Renal pelvis (tissue), 4 donors: ENCODE data around the gene MAP4K1. TPM values are rescaled to one million over a fixed set of nuclear protein-coding genes. Genes with fewer than 3 reads are reported as not detected.
"Not testable (repeated sequence)": the region's sequence is repeated elsewhere in the genome, so short reads cannot be mapped to it uniquely, and the experiment has no call there.

Experiments used
- DNase-seq: peaks from one replicate; pipeline ENCODE4 v3.0.0-alpha.2; 2013
- polyA plus RNA-seq, 3 donors: library from polyadenylated mRNA; unstranded; fragments of 120-200 nt; gene quantifications; one replicate each; pipeline ENCODE4 v1.2.1, GENCODE V29; 2013; ENCODE audit not compliant: insufficient read length in 3 of 3

MAP4K1 gene
- polyA plus RNA-seq, 3 donors: 2.6 to 5.6 (median 4.7) TPM

GRCh38 chr19:38577826-38578225 lies 39.9 kb downstream of the MAP4K1 start:
- no peak for DNase-seq

GRCh38 chr19:38571682-38572081 lies 46.1 kb downstream of the MAP4K1 start:
- no peak for DNase-seq

- DNase-seq: no peak
Observed at GRCh38 chr19:38569368-38569983, 48.3 kb downstream of the MAP4K1 start.

- no peak for DNase-seq
Observed at GRCh38 chr19:38565691-38566105, 52.1 kb downstream of the MAP4K1 start.

GRCh38 chr19:38564981-38565690 lies 52.6 kb downstream of the MAP4K1 start:
- no peak for DNase-seq

GRCh38 chr19:38563475-38563874 lies 54.3 kb downstream of the MAP4K1 start:
- no peak for DNase-seq

GRCh38 chr19:38562096-38562495 lies 55.7 kb downstream of the MAP4K1 start:
- no peak for DNase-seq

- no peak for DNase-seq
Observed at GRCh38 chr19:38561658-38562057, 56.1 kb downstream of the MAP4K1 start.

GRCh38 chr19:38561053-38561606 lies 56.6 kb downstream of the MAP4K1 start:
- DNase-seq: no peak

GRCh38 chr19:38559428-38560401 lies 58.0 kb downstream of the MAP4K1 start:
- no peak for DNase-seq

- DNase-seq: not testable (repeated sequence)
Observed at GRCh38 chr19:38558933-38559332, 58.8 kb downstream of the MAP4K1 start.

- no peak for DNase-seq
Observed at GRCh38 chr19:38557205-38557799, 60.5 kb downstream of the MAP4K1 start.

- DNase-seq: no peak
Observed at GRCh38 chr19:38556521-38557174, 61.1 kb downstream of the MAP4K1 start.

GRCh38 chr19:38555200-38555599 lies 62.6 kb downstream of the MAP4K1 start:
- no peak for DNase-seq

- no peak for DNase-seq
Observed at GRCh38 chr19:38554676-38555141, 63.0 kb downstream of the MAP4K1 start.

GRCh38 chr19:38553239-38553638 lies 64.5 kb downstream of the MAP4K1 start:
- DNase-seq: not testable (repeated sequence)

GRCh38 chr19:38551450-38551813 lies 66.3 kb downstream of the MAP4K1 start:
- no peak for DNase-seq

- DNase-seq: no peak
Observed at GRCh38 chr19:38550376-38550775, 67.4 kb downstream of the MAP4K1 start.

GRCh38 chr19:38549942-38550341 lies 67.8 kb downstream of the MAP4K1 start:
- DNase-seq: no peak

- no peak for DNase-seq
Observed at GRCh38 chr19:38549061-38549460, 68.7 kb downstream of the MAP4K1 start.

- DNase-seq: no peak
Observed at GRCh38 chr19:38547421-38547820, 70.3 kb downstream of the MAP4K1 start.
